ENCODE measurements around the gene KLHDC7B.

The KLHDC7B gene

GRCh38 chr22:50574383-50574755 is 28.7 kb downstream of the KLHDC7B start:
- no peak for DNase-seq

GRCh38 chr22:50575426-50575941 is 29.8 kb downstream of the KLHDC7B start:
- no peak for DNase-seq

- DNase-seq = no peak
Observed at GRCh38 chr22:50576070-50576469, 30.4 kb downstream of the KLHDC7B start.

DNA sequence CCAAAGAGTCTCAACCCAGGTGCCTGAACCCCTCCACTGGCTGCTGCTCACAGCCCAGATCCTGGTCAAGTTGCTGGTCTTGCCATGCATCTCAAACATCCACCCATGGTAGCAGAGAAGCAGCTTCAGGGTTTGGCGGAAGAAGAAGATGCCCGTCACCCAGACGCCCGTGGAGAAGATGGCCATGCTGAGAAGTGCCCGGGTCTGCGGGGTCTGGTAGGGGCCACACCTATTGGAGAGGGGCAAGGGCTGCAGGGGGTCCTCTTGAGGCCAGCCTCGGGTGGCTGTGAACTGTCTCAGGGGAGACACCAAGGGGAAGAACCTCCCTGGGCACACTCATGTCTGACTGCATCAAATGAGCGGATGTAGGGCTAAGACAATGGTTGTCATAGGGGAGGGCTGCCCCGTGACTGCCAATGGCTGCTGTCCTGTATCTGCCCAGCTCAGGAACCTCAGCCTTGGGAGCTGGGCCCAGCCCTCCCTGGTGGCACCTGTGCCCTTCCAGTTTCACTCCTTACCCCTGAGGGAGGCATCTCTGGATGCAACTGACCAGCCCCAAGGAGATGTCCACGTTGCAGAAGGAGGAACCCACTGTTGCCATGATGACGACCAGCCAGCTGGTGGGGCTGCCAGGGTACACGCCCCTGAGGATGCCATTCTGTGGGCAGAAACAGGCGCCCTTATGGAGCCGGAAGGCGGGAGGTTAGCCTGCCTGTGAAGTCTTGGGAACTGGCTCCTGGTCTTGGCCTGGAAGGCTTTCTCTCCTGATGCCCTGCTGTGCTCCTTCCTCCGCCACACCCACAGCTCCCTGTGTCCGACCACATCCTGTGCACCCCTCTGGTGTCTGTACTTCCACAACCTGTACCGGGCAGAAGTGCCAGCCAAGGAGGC is 31.4 kb downstream of the KLHDC7B start:
- DNase-seq = no peak

DNA sequence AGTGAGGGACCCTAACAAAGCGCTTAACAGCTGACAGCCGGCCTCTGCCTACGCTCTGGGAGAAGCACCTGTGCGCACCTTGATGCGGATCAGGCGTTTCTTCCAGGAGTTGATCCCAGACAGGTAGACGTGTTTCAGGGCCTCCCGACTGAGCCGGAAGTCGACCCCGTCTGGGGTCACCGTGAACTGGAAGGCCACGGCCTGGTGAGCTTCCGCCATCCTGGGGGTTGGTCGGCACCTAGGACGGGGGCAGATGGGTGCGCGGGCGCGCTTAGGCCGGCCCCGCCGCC is 31.9 kb downstream of the KLHDC7B start:
- DNase-seq = no peak

GRCh38 chr22:50577987-50578775 is 32.5 kb downstream of the KLHDC7B start, which contains the start of gene CPT1B:
Gene CPT1B (minus strand): TSS chr22:50578427. CDS start chr22:50577915, 512 bp downstream.
- DNase-seq = no peak

GRCh38 chr22:50578776-50579310 is 33.1 kb downstream of the KLHDC7B start:
- DNase-seq = no peak

GRCh38 chr22:50579752-50580151 is 34.1 kb downstream of the KLHDC7B start:
- DNase-seq = no peak

GRCh38 chr22:50581031-50581949 is 35.6 kb downstream of the KLHDC7B start:
- DNase-seq = no peak

DNA sequence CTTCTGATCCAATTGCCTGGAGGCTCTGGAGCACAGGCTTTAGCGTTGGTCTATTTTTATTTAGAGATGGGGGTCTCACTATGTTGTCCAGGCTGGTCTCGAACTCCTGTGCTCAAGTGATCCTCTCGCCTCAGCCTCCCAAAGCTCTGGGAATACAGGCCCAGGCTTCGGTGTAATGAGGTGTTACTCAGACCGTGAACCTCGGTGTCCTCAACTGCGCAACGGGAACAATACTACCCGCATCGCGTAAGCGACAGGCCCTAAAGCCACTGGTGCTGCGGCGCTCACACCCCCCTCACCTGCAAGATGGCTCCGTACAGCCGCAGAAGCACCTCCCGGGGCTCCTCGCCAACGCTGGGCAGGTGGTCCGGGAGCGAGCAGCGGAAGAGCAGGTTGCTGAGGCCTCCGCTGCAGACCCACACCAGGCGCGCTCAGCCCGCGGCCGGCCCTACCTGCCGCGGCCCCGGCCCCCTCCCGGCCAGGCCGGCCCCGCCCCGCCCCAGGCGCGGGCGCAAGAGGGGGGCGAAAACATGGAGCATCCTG is 36.3 kb downstream of the KLHDC7B start:
- no peak for DNase-seq

DNA sequence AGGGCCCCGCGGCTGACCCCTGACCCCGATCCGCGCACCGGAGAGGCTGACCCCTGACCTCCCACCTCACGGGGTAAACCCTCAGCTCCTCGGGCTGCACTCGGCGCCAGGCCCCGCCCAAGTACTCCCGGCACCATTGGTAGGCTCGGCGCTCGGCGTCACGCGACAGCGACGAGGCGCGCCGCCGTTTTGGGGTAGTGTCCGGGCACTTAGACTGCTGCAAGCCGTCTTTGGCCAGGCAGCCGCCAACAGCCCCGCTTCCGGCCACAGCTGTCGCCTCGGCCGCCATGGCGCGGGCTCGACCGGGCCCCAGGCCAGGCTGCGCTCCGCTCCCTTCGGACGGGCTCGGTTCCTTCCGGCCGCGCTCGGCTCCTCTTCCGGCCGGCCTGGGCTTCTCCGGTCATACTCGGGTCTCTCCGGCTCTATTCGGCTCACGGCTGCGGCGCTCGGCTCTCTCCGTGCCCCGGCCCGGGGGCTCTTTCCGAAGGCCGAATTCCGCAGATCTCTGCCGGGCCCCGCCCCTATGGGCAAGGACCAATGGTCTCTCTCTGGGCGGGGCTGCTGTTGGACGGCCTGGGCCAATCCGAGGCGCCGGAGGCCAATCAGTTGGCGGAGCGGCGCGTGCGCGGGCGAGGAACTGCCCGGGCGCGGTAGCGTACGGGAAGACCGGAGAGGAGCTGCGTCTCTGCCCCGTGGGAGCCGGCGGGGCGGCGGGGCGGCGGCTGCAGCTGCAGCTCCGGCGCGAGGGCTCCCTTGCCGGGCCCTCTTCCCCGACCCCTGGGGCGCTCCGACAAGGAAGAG is 37.0 kb downstream of the KLHDC7B start, which contains the start of gene CHKB:
TSS of gene CHKB (minus strand) at position 357 of the 801 bp plus-strand sequence. CDS start at position 289, 68 bp downstream.
- DNase-seq = peak; percentile 99

- DNase-seq = no peak
Observed at GRCh38 chr22:50583294-50583861, 37.7 kb downstream of the KLHDC7B start.

GRCh38 chr22:50584106-50585096 is 38.7 kb downstream of the KLHDC7B start:
- no peak for DNase-seq

- no peak for DNase-seq
Observed at GRCh38 chr22:50585238-50585637, 39.5 kb downstream of the KLHDC7B start.

GRCh38 chr22:50585781-50586180 is 40.1 kb downstream of the KLHDC7B start:
- no peak for DNase-seq

DNA sequence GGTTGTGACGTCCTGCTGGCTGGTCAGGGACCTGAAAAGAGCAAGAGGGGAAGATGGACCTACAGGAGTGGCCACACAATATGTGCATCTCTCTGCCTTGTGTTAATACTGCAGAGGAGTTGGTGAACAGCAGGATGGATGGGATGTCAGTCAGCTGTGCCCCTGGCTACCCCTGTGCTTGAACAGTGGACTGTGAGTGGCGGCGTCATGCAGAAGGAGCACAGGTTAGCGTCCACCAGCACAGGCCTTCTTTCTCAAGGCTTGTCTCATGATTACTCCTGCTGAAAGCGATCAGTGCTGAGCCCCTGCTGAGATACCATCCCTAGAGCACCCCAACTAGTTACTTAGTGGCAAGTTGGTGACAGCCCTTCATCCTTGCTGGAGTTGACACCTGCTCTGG is 40.7 kb downstream of the KLHDC7B start:
- DNase-seq = no peak

DNA sequence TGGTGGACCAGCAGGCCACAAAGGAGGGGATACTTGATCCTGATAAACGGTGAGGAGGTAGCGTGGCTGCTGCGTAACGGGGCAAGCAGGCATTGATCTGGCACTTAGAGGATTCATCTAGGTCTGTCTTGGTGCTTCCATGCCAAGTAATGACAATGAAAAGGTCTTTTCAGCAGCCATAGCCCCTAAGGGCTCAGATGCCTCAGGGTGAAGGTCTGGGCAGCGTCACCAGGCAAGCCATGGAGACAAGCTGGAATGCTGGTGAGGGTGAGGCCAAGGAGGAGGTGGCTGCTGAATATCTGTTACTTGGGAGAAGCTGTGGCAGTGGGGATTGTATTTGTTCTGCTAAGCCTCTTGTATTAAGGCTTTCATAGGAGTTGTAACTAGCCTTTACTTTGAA is 41.7 kb downstream of the KLHDC7B start:
- no peak for DNase-seq

DNA sequence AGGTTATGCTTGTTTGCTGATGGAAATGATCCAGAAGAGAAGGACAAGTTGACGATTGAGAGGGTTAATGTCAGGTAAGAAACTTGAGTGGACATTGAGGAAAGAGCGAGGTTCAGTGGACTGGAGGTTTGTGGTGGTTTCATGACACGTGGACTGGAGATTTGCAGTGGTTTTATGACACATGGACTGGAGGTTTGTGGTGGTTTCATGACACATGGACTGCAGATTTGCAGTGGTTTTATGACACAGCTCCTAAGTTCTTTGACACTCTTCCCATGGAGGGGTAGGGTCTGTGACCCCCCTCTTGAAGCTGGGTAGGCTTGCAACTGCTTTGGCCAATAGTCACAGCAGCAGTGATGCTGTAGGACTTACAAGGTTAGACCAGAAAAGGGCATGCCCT is 49.5 kb downstream of the KLHDC7B start:
- no peak for DNase-seq

DNA sequence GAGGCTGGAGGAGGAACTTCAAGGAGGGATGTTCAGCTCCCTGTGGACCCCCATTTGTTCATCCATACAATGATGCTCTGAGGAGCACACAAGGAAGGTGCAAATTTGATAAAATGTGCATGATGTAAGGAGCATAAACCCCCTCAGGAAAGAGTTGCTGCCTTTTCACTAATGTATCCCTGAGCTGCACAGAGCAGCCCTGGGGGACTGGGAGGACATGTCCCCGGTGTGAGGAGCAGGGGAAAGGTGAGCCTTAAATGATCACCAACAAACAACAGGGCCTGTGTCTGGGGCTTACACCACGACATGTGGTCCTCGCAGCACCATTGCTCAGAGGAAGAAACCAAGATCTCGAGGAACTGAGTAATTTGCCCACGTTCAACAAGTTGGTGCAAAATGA is 51.4 kb downstream of the KLHDC7B start:
- DNase-seq = no peak

All from femur (tissue), 1 donor.